Stomach (tissue), 9 donors: ENCODE data around the gene PCNP. TPM values are rescaled to one million over a fixed set of nuclear protein-coding genes. Genes with fewer than 3 reads are reported as not detected.

ENCODE experiments used
- DNase-seq, 2 donors: peaks; one replicate each; pipeline versions ENCODE4 v3.0.0 to v3.0.0-alpha.2; 2013 to 2019
- H3K27ac ChIP-seq, 5 donors: fragments of 200-600 bp in 4 of 5; sonication (generic) in 4 of 5; one replicate each; pipeline ENCODE4 v1.5.1; 2013 to 2019; ENCODE audit warnings: mild to moderate bottlenecking in 1 of 5, moderate library complexity in 1 of 5
- H3K27me3 ChIP-seq, 3 donors: fragments of 200-600 bp; sonication (generic); one replicate each; pipeline ENCODE4 v1.5.1; 2017 to 2019; ENCODE audit warnings: mixed run types in 1 of 3
- H3K36me3 ChIP-seq, 4 donors: fragments of 200-600 bp; sonication (generic); 1 replicate in 3 of 4; 2 replicates in 1 of 4; pipeline ENCODE4 v1.5.1; 2016 to 2019
- H3K4me1 ChIP-seq, 4 donors: fragments of 200-600 bp; sonication (generic); one replicate each; pipeline ENCODE4 v1.5.1; 2016 to 2019
- H3K4me3 ChIP-seq, 4 donors: fragments of 200-600 bp; sonication (generic) in 3 of 4; one replicate each; pipeline ENCODE4 v1.5.1; 2016 to 2019; ENCODE audit warnings: mild to moderate bottlenecking in 1 of 4
- H3K9me3 ChIP-seq, 4 donors: fragments of 200-600 bp; sonication (generic); one replicate each; pipeline ENCODE4 v1.5.1; 2016 to 2019
- CTCF ChIP-seq, 7 experiments: fragments of 450-650 bp in 4 of 7; fragments of 200-600 bp in 3 of 7; sonication (generic) in 3 of 7; IDR thresholded peaks; one replicate each; pipeline ENCODE4 v1.5.1; 2016 to 2019; ENCODE audit warnings: antibody characterized with exemption in 7 of 7, control low read depth in 2 of 7, mild to moderate bottlenecking in 1 of 7
- EP300 ChIP-seq: sonication (generic); formaldehyde crosslinking; IDR thresholded peaks from one replicate; pipeline ENCODE4 v1.6.1; 2017; ENCODE audit warnings: antibody characterized with exemption
- POLR2A ChIP-seq, 4 donors: fragments of 450-650 bp; IDR thresholded peaks; one replicate each; pipeline ENCODE4 v1.6.1; 2016; ENCODE audit warnings: antibody characterized with exemption in 4 of 4, control low read depth in 2 of 4, mild to moderate bottlenecking in 1 of 4, moderate library complexity in 1 of 4
- POLR2AphosphoS5 ChIP-seq, 3 donors: sonication (generic); formaldehyde crosslinking; IDR thresholded peaks; one replicate each; pipeline ENCODE4 v1.6.1; 2016; ENCODE audit warnings: antibody characterized with exemption in 3 of 3
- WGBS, 5 donors: extraction: QIAGEN DNeasy Blood & Tissue Kit in 3 of 5; methylation state at CpG; one replicate each; pipeline versions ENCODE4 v1.1.5 to v1.1.7; 2013 to 2018; 5-methylcytosine and 5-hydroxymethylcytosine counted together
- intact Hi-C: fragments of 100-400 bp; cut with DNase I; formaldehyde crosslinking; loops from one replicate; pipeline ENCODE4 v1.15.1; 2023; ENCODE audit warnings: low total_unique reads
- polyA plus RNA-seq, 3 donors: library from polyadenylated mRNA; stranded (reverse); fragments of 200-250 nt; gene quantifications; one replicate each; pipeline ENCODE4 v1.2.3, GENCODE V29; 2013
- total RNA-seq, 5 donors: library from RNA; depleted of rRNA; stranded (reverse); fragments of >200 nt; gene quantifications; one replicate each; pipeline versions ENCODE4 v1.1.0 to v1.2.3, GENCODE V29; 2014 to 2016
- donor health status: healthy with polysubstance abuse.
- donor health status: Bipolar disorder and iron deficiency.
- donor health status: healthy.

PCNP gene
- total and polyA plus RNA-seq, 8 donors, result 21.7 to 163 (median 87.4) TPM

- Histone ChIP-seq H3K27ac (no peak overlapping the region), H3K9me3 (peaks cover 0 to 6% (median 0%) of the 10 kb centered on the region in 4 donors), H3K4me1 (no peaks in the 10 kb centered on the region), H3K4me3 (no peak overlapping the region), H3K27me3 (no peaks in the 10 kb centered on the region), H3K36me3 (no peaks in the 10 kb centered on the region)
- DNase-seq, result no peak
- TF ChIP-seq CTCF (IDR thresholded peaks at IDR 0.05), result no peak
- no peak for TF ChIP-seq POLR2AphosphoS5 (IDR thresholded peaks at IDR 0.05)
- no peak for TF ChIP-seq EP300
- no peak for TF ChIP-seq POLR2A (IDR thresholded peaks at IDR 0.05)
- intact Hi-C loops, result no loop called here
- WGBS, 5 donors, result 73 to 81% (median 77%) methylated on average over 4 of the region's 4 CpGs
Observed at GRCh38 chr3:101529816-101530685, 43.9 kb upstream of the PCNP start.

- intact Hi-C loops, result no loop called here
- 52 to 67% (median 58%) methylated on average over 2 of the region's 2 CpGs for WGBS, 5 donors
Observed at GRCh38 chr3:101530686-101531047, 43.3 kb upstream of the PCNP start.

GRCh38 chr3:101531473-101532086, 42.4 kb upstream of the PCNP start:
- DNase-seq, result no peak
- no peak overlapping the region for H3K27ac ChIP-seq
- H3K4me3 ChIP-seq, result no peak overlapping the region
- H3K9me3 ChIP-seq, result peaks cover 0 to 6% (median 0%) of the 10 kb centered on the region in 4 donors
- no peaks in the 10 kb centered on the region for H3K27me3 ChIP-seq
- H3K4me1 ChIP-seq, result no peaks in the 10 kb centered on the region
- 4 to 36% (median 26%) methylated on average over 2 of the region's 2 CpGs for WGBS, 5 donors
- TF ChIP-seq EP300, result no peak
- TF ChIP-seq POLR2A (IDR thresholded peaks at IDR 0.05), result no peak
- no peak for TF ChIP-seq POLR2AphosphoS5 (IDR thresholded peaks at IDR 0.05)
- TF ChIP-seq CTCF (IDR thresholded peaks at IDR 0.05), result no peak
- H3K36me3 ChIP-seq, result no peaks in the 10 kb centered on the region
- intact Hi-C loops, result no loop called here

More at GRCh38 chr3:101530686-101531047, 43.3 kb upstream of the PCNP start:
- no peak for DNase-seq
- Histone ChIP-seq H3K4me1 (no peaks in the 10 kb centered on the region), H3K36me3 (no peaks in the 10 kb centered on the region), H3K9me3 (peaks cover 0 to 6% (median 0%) of the 10 kb centered on the region in 4 donors), H3K4me3 (no peak overlapping the region), H3K27ac (no peak overlapping the region), H3K27me3 (no peaks in the 10 kb centered on the region)
- TF ChIP-seq CTCF (IDR thresholded peaks at IDR 0.05), result no peak
- no peak for TF ChIP-seq POLR2AphosphoS5 (IDR thresholded peaks at IDR 0.05)
- no peak for TF ChIP-seq POLR2A (IDR thresholded peaks at IDR 0.05)
- TF ChIP-seq EP300, result no peak

GRCh38 chr3:101532783-101533602, 41.0 kb upstream of the PCNP start:
- 71 to 80% (median 78%) methylated on average over 9 of the region's 9 CpGs for WGBS, 5 donors

More at GRCh38 chr3:101532783-101533602, 41.0 kb upstream of the PCNP start:
- no peak overlapping the region for H3K4me3 ChIP-seq
- no peak for DNase-seq
- H3K36me3 ChIP-seq, result no peaks in the 10 kb centered on the region
- H3K27ac ChIP-seq, result no peak overlapping the region
- TF ChIP-seq CTCF (IDR thresholded peaks at IDR 0.05) (no peak), POLR2AphosphoS5 (IDR thresholded peaks at IDR 0.05) (no peak), POLR2A (IDR thresholded peaks at IDR 0.05) (no peak), EP300 (no peak)
- H3K4me1 ChIP-seq, result no peaks in the 10 kb centered on the region
- intact Hi-C loops, result no loop called here
- H3K27me3 ChIP-seq, result no peaks in the 10 kb centered on the region
- H3K9me3 ChIP-seq, result peaks cover 0 to 6% (median 0%) of the 10 kb centered on the region in 4 donors
